PC-9 (cell line): Measurements from ENCODE around the gene CELF2. TPM values are rescaled to one million over a fixed set of nuclear protein-coding genes. Genes with fewer than 3 reads are reported as not detected.

Experiments
- BruUV-seq: library from RNA; stranded (reverse); fragments of 400-500 nt; replicated peaks from 2 replicates; lab custom pipeline; 2021; lab: Mats Ljungman, UMichigan
- CTCF ChIA-PET: fragments of 300-600 bp; sonication (Branson Sonifier 250); formaldehyde crosslinking; loops from one replicate; lab custom pipeline; 2022; ENCODE audit warnings: antibody characterized with exemption; lab: Charles Lee
- POLR2A ChIA-PET: fragments of 300-600 bp; sonication (Branson Sonifier 250); formaldehyde crosslinking; loops from one replicate; lab custom pipeline; 2022; ENCODE audit warnings: antibody characterized with exemption; ENCODE audit not compliant: unreplicated experiment; lab: Charles Lee
- DNase-seq, 2 experiments: peaks; one replicate each; pipeline versions ENCODE4 v3.0.0 to v3.0.0-alpha.2; 2015 to 2022; ENCODE audit warnings: mixed read lengths in 1 of 2
- H2AFZ ChIP-seq: fragments of 200-600 bp; sonication (generic); 2 replicates; pipeline ENCODE4 v1.8.1; 2017; ENCODE audit warnings: antibody characterized with exemption
- H3F3A ChIP-seq: fragments of 200-600 bp; sonication (generic); 2 replicates; pipeline ENCODE4 v1.8.1; 2017; ENCODE audit warnings: antibody characterized with exemption, mild to moderate bottlenecking, low read depth; ENCODE audit not compliant: insufficient read depth
- H3K27ac ChIP-seq: fragments of 200-600 bp; sonication (generic); 2 replicates; pipeline ENCODE4 v1.6.1; 2016; ENCODE audit warnings: mixed run types
- H3K27me3 ChIP-seq: fragments of 200-600 bp; sonication (generic); 2 replicates; pipeline ENCODE4 v1.6.1; 2016; ENCODE audit warnings: low read depth, mixed run types; ENCODE audit not compliant: insufficient read depth
- H3K36me3 ChIP-seq: fragments of 200-600 bp; sonication (generic); 2 replicates; pipeline ENCODE4 v1.6.1; 2016; ENCODE audit warnings: low read depth, mixed run types
- H3K4me1 ChIP-seq: fragments of 200-600 bp; sonication (generic); replicated peaks from 2 replicates; pipeline ENCODE4 v1.6.1; 2016; ENCODE audit warnings: mixed run types; ENCODE audit not compliant: insufficient read depth
- H3K4me2 ChIP-seq: fragments of 200-600 bp; sonication (generic); 2 replicates; pipeline ENCODE4 v1.6.1; 2017; ENCODE audit warnings: mixed run types
- H3K4me3 ChIP-seq: fragments of 200-600 bp; sonication (generic); 2 replicates; pipeline ENCODE4 v1.6.1; 2016; ENCODE audit warnings: mixed run types
- H3K79me2 ChIP-seq: fragments of 200-600 bp; sonication (generic); 2 replicates; pipeline ENCODE4 v1.6.1; 2017; ENCODE audit warnings: low read depth, mixed run types
- H3K9me2 ChIP-seq: fragments of 200-600 bp; sonication (generic); 2 replicates; pipeline ENCODE4 v1.8.1; 2017; ENCODE audit warnings: mild to moderate bottlenecking; ENCODE audit not compliant: insufficient read depth
- H3K9me3 ChIP-seq: fragments of 200-600 bp; sonication (generic); 2 replicates; pipeline ENCODE4 v1.8.1; 2016; ENCODE audit warnings: low read depth; ENCODE audit not compliant: insufficient read depth
- H4K20me1 ChIP-seq: fragments of 200-600 bp; sonication (generic); 2 replicates; pipeline ENCODE4 v1.8.1; 2017; ENCODE audit not compliant: insufficient read depth
- EZH2 ChIP-seq: fragments of 200-600 bp; sonication (generic); IDR thresholded peaks from 2 replicates; pipeline ENCODE4 v1.8.0; 2017; ENCODE audit warnings: antibody characterized with exemption, low read depth
- intact Hi-C: fragments of 100-400 bp; cut with micrococcal nuclease; formaldehyde crosslinking; loops from one replicate; pipeline ENCODE4 v1.10.0; 2022; ENCODE audit not compliant: unreplicated experiment
- total RNA-seq: library from RNA; stranded (reverse); gene quantifications from 2 replicates; pipeline ENCODE4 v1.2.3, GENCODE V29; 2021
- TF ChIP-seq, protein P1 (sequence below): fragments of 200-600 bp; sonication (generic); conservative IDR thresholded peaks from 2 replicates; pipeline ENCODE4 v1.6.1; 2017; ENCODE audit warnings: mixed run types, antibody characterized with exemption, mild to moderate bottlenecking, moderate library complexity

Gene CELF2
- total RNA-seq, 1 experiment from 2014 or later, result not detected

DNA sequence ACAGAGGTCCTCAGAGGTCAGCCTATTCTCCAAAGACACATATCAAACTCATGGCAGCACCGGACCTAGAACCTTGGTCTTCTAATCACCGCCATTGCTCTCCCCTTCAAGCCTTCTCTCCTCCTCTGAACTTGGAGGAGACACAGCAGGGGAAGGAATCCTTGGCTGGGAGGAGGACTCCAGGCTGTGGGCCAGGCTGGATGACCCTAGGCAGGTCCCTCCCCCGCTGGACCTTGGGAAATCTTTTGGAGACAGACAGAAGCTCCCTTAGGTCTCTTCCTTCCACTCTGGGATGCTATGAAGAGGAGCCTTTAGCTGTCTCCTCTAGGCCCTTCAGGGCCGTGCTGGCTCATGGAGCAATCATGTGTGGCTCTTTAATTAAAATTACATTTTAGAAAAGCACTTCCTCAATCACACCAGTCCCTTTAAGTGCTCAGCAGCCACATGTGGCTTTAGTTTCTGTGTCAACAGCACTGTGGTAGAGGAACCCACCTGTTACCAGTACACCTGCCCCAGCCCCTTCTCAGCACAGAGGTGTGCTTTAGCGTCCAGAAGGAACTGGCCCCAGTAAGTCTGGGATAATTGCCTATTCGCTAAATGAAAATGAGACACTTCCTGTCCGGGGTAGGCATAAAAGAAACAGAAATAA lies 238.2 kb downstream of the CELF2 start:
- no peaks in the 10 kb centered on the region for H3K79me2 ChIP-seq
- ChIA-PET POLR2A (no interaction called here), CTCF (no interaction called here)
- no peak overlapping the region for H3K27ac ChIP-seq
- no peak for DNase-seq
- H3K9me3 ChIP-seq, result no peaks in the 10 kb centered on the region
- H3K36me3 ChIP-seq, result no peaks in the 10 kb centered on the region
- H3K27me3 ChIP-seq, result peaks cover 94% of the 10 kb centered on the region
- H3F3A ChIP-seq, result no peaks in the 10 kb centered on the region
- H3K4me2 ChIP-seq, result no peak overlapping the region
- no peaks in the 10 kb centered on the region for H3K9me2 ChIP-seq
- TF ChIP-seq, protein P1, sequence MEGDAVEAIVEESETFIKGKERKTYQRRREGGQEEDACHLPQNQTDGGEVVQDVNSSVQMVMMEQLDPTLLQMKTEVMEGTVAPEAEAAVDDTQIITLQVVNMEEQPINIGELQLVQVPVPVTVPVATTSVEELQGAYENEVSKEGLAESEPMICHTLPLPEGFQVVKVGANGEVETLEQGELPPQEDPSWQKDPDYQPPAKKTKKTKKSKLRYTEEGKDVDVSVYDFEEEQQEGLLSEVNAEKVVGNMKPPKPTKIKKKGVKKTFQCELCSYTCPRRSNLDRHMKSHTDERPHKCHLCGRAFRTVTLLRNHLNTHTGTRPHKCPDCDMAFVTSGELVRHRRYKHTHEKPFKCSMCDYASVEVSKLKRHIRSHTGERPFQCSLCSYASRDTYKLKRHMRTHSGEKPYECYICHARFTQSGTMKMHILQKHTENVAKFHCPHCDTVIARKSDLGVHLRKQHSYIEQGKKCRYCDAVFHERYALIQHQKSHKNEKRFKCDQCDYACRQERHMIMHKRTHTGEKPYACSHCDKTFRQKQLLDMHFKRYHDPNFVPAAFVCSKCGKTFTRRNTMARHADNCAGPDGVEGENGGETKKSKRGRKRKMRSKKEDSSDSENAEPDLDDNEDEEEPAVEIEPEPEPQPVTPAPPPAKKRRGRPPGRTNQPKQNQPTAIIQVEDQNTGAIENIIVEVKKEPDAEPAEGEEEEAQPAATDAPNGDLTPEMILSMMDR, result no peak
- no peak for TF ChIP-seq EZH2
- H3K4me3 ChIP-seq, result no peak overlapping the region
- no peaks in the 10 kb centered on the region for H4K20me1 ChIP-seq
- BruUV-seq, result no TSS peak
- no peak overlapping the region for H2AFZ ChIP-seq
- H3K4me1 ChIP-seq, result no peaks in the 10 kb centered on the region
- intact Hi-C loops, result no loop called here

DNA sequence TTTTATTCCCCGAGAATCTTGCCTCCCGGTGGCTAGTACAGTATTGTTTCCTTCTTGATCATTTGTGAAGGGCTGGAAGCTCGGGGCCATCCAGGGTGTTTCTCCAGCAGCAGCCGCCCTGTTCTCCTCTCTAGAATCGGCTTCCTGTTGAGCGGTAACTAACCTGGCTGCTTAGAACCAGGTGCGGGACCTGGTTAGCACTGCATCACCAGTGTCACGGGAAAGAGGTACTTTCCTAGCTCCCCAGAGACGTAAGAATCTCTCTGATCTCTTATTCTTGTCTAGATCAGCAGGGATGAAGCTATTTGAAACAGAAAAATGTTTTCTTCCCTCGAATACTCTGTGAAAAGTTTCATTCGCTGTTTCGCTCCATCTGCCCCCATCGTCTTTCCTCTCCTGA lies 239.2 kb downstream of the CELF2 start:
- Histone ChIP-seq H3K27ac (no peak overlapping the region), H3K36me3 (no peaks in the 10 kb centered on the region), H3K79me2 (no peaks in the 10 kb centered on the region), H4K20me1 (no peaks in the 10 kb centered on the region), H3K4me1 (no peaks in the 10 kb centered on the region), H3K27me3 (peaks cover 87% of the 10 kb centered on the region), H3K9me2 (no peaks in the 10 kb centered on the region), H3K4me2 (no peak overlapping the region), H3K4me3 (no peak overlapping the region), H3F3A (no peaks in the 10 kb centered on the region), H3K9me3 (no peaks in the 10 kb centered on the region), H2AFZ (no peak overlapping the region)
- BruUV-seq, result no TSS peak
- no peak for DNase-seq
- TF ChIP-seq, protein P1, result no peak
- TF ChIP-seq EZH2, result no peak
- intact Hi-C loops, result no loop called here
- POLR2A ChIA-PET, result no interaction called here
- CTCF ChIA-PET, result interaction anchor here (0.6 kb wide), 1 partner anchor 148 kb away, joined by 9 read pairs; no protein-coding TSS in a partner anchor

DNA sequence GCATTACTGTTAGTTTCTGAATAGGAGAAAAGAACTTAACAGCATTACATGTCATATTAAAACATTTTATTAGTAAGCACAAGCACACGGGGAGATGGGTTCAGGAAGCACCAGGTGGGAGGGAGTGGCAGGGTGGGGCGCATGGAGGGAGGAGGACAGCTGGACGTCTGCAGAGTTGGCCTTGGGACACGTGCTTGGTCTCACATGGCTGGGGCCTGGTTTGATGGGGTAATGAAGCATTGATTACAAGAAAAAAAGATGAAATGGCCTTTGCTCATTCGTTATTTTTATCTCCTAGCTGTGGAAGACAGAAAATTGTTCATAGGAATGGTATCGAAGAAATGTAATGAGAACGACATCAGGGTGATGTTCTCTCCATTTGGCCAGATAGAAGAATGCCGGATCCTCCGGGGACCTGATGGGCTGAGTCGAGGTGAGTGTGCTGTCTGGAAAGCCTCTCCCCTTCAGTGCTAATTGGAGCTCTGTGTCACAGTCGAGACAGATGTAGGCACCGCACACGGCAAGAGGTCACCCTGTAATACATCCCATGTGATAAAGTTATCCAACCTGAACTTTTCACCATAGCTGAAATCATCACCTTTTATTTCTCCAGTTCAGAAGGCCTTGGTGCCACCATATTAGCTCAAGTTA lies 239.9 kb downstream of the CELF2 start:
- no peaks in the 10 kb centered on the region for H3K4me1 ChIP-seq
- peaks cover 81% of the 10 kb centered on the region for H3K27me3 ChIP-seq
- no peaks in the 10 kb centered on the region for H3F3A ChIP-seq
- H3K27ac ChIP-seq, result no peak overlapping the region
- H3K79me2 ChIP-seq, result no peaks in the 10 kb centered on the region
- DNase-seq, result no peak
- no peaks in the 10 kb centered on the region for H3K9me2 ChIP-seq
- no peak for TF ChIP-seq EZH2
- TF ChIP-seq, protein P1, result no peak
- no peaks in the 10 kb centered on the region for H3K9me3 ChIP-seq
- H2AFZ ChIP-seq, result no peak overlapping the region
- no peak overlapping the region for H3K4me3 ChIP-seq
- POLR2A ChIA-PET, result no interaction called here
- intact Hi-C loops, result no loop called here
- no peaks in the 10 kb centered on the region for H3K36me3 ChIP-seq
- no peak overlapping the region for H3K4me2 ChIP-seq
- no peaks in the 10 kb centered on the region for H4K20me1 ChIP-seq
- no TSS peak for BruUV-seq
- CTCF ChIA-PET, result no interaction called here
